ENCODE data around the gene ORAI1.
"Not testable (repeated sequence)": the region's sequence is repeated elsewhere in the genome, so short reads cannot be mapped to it uniquely, and the experiment has no call there.

Gene ORAI1

GRCh38 chr12:121649322-121649721 lies 23.0 kb downstream of the ORAI1 start:
- DNase-seq (ENCODE audit: low spot score) = no peak

GRCh38 chr12:121649819-121650353 lies 23.6 kb downstream of the ORAI1 start:
- peak; percentile 49 for DNase-seq (ENCODE audit: low spot score)

GRCh38 chr12:121651320-121651719 lies 25.0 kb downstream of the ORAI1 start:
- no peak for DNase-seq (ENCODE audit: low spot score)

GRCh38 chr12:121652767-121653497 lies 26.6 kb downstream of the ORAI1 start:
- DNase-seq (ENCODE audit: low spot score) = no peak

GRCh38 chr12:121653999-121654398 lies 27.7 kb downstream of the ORAI1 start:
- no peak for DNase-seq (ENCODE audit: low spot score)

- DNase-seq (ENCODE audit: low spot score) = no peak
These were observed 29.8 kb downstream of the ORAI1 start for GRCh38 chr12:121656122-121656521.

GRCh38 chr12:121657305-121658008 lies 31.1 kb downstream of the ORAI1 start:
- DNase-seq (ENCODE audit: low spot score) = peak; percentile 30

GRCh38 chr12:121661353-121662105 lies 35.2 kb downstream of the ORAI1 start:
- DNase-seq (ENCODE audit: low spot score) = not testable (repeated sequence)

GRCh38 chr12:121663610-121663929 lies 37.2 kb downstream of the ORAI1 start:
- DNase-seq (ENCODE audit: low spot score) = no peak

GRCh38 chr12:121666829-121667228 lies 40.5 kb downstream of the ORAI1 start:
- not testable (repeated sequence) for DNase-seq (ENCODE audit: low spot score)

- peak; percentile 64 for DNase-seq (ENCODE audit: low spot score)
These were observed 42.6 kb downstream of the ORAI1 start for GRCh38 chr12:121668750-121669520.

GRCh38 chr12:121669521-121669900 lies 43.2 kb downstream of the ORAI1 start, which contains the start of gene MORN3:
TSS of gene MORN3 (minus strand) at chr12:121669654. CDS start at chr12:121669483, 171 bp downstream.
- no peak for DNase-seq (ENCODE audit: low spot score)

- DNase-seq (ENCODE audit: low spot score) = no peak
These were observed 46.7 kb downstream of the ORAI1 start for GRCh38 chr12:121673013-121673511.

GRCh38 chr12:121676190-121676589 lies 49.9 kb downstream of the ORAI1 start:
- DNase-seq (ENCODE audit: low spot score) = no peak

GRCh38 chr12:121678305-121678704 lies 52.0 kb downstream of the ORAI1 start:
- no peak for DNase-seq (ENCODE audit: low spot score)

GRCh38 chr12:121678716-121679300 lies 52.5 kb downstream of the ORAI1 start:
- no peak for DNase-seq (ENCODE audit: low spot score)

GRCh38 chr12:121679661-121680197 lies 53.4 kb downstream of the ORAI1 start:
- DNase-seq (ENCODE audit: low spot score) = not testable (repeated sequence)

GRCh38 chr12:121688966-121689365 lies 62.6 kb downstream of the ORAI1 start:
- no peak for DNase-seq (ENCODE audit: low spot score)

GRCh38 chr12:121689430-121689829 lies 63.1 kb downstream of the ORAI1 start:
- DNase-seq (ENCODE audit: low spot score) = no peak
